ENCODE measurements around the gene UBLCP1.

Gene UBLCP1

GRCh38 chr5:159303286-159303685, 40.2 kb downstream of the UBLCP1 start:
- DNase-seq (ENCODE audit: extremely low read depth, low read depth): no peak
- no peak for TF ChIP-seq CTCF (IDR thresholded peaks at IDR 0.05; ENCODE audit: low read depth, low read length)

DNA sequence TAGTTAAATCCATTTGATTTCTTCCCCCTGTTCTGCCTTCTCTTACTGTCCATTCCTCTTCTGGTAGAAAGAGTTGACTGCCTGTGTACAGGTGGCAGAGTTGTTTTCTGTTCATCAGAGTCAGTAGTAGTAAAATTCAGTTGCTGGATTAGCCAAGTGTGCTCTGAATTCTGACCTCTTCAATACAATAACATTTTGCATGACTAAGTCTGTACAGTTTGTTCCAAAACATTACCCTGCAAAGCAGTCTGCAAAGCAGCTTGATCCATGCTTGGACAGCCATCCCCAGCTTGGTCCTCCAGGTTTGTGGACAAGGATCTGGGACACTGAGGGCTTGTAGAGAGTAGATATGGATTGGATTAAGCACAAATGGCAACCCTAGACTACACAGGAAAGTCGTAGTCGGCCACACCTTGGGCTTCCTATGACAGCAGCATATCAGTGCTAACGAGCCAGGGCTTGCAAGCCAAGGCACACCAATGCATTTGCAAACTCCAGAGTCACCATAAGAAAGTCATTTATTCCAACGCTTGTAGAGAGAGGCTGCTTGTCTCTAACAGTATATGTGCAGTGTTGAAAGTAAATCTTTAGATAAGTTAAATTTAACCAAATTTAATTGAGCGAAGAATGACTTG, 42.0 kb downstream of the UBLCP1 start:
- DNase-seq (ENCODE audit: extremely low read depth, low read depth): no peak
- TF ChIP-seq CTCF (IDR thresholded peaks at IDR 0.05; ENCODE audit: low read depth, low read length): no peak

GRCh38 chr5:159309689-159310433, 46.8 kb downstream of the UBLCP1 start:
- DNase-seq (ENCODE audit: extremely low read depth, low read depth): no peak

DNA sequence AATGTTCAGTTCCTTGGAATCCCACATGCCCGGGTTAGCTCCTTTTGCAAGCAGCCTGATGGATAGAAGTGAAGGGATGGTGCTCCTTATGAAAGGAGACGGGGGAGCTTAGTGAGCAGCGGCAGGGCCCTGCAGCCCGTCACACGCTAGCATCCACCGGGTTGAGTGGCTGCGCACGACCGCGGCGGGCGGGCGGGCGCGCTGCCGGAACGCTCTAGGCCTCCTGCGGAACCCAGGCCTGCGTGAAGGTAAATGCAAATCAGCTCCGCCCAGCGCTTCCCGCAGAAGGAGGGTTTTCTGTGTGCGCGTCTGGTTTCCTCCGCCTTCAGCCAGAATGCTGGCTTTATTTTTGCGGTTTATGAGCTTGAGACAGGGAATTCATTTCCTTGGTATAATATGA, 47.4 kb downstream of the UBLCP1 start:
- DNase-seq (ENCODE audit: extremely low read depth, low read depth): no peak
- TF ChIP-seq CTCF (IDR thresholded peaks at IDR 0.05; ENCODE audit: low read depth, low read length): no peak

More at GRCh38 chr5:159309689-159310433, 46.8 kb downstream of the UBLCP1 start:
- no peak for TF ChIP-seq CTCF (IDR thresholded peaks at IDR 0.05; ENCODE audit: low read depth, low read length)

DNA sequence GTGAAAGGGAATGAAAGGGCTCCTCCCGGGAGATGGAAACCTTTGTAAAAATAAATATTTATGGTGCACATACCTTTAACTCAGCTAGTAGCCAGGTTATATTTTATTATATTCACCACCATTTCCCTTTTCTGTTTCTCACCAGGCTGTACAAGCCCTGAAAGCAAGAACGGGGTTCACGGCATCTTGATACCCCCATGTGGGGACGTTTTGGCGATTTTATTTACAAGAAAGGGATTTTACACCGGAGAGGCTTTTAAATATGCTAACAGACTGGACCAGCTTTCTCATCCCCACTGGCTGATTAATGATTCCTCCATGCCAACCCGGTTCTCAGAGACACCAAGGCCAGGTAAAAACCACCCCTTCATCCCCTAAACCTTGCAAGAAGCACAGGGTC, 48.0 kb downstream of the UBLCP1 start:
- no peak for TF ChIP-seq CTCF (IDR thresholded peaks at IDR 0.05; ENCODE audit: low read depth, low read length)
- no peak for DNase-seq (ENCODE audit: extremely low read depth, low read depth)

DNA sequence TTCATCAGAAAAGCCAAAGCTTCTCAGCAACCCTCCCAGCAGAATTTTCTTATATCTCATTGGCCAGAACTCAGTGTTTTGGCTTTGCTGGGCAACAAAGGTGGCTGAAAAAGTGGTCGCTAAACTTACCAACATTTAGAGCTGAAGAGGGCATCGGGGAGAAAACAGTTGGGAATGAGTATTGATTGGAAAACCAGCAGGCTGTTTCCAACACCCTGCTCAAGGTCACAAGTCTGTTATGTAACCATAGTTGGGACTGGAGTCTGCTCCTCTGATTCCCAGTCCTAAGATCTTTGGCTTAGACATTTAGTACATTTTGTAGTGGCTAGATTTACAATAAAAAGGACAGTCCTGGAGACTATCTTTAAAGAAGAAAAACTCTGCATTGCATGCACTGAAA, 50.1 kb downstream of the UBLCP1 start:
- no peak for TF ChIP-seq CTCF (IDR thresholded peaks at IDR 0.05; ENCODE audit: low read depth, low read length)
- no peak for DNase-seq (ENCODE audit: extremely low read depth, low read depth)

Measured in AG09319 (cell line).